Hypothalamus (tissue), 51 donors: Measurements from ENCODE around the gene NPC2.

ENCODE experiments used
- DNase-seq, 51 donors: peaks; one replicate each; lab custom pipeline; 2025; lab: John Stamatoyannopoulos, UW

NPC2 gene

DNA sequence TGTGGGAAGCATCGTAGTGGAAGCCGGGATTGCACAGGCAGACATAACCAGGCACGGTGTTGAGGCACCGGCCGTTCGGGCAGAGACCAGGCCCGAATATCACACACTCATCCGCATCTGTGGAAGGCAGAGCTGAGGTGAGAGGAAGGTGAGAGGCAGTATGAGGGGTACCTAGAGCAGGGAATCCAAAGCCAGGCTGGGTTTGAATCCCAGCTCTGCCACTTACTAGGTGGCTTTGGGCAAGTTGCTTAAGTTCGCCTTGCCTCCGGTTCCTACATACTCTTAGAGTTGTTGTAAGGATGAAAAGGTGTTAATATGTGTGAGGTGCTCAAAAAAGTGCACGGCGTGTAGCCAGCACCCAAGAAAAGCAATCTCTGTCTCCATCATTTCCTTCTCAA is 10.8 kb upstream of the NPC2 start:
- no peak for DNase-seq

DNA sequence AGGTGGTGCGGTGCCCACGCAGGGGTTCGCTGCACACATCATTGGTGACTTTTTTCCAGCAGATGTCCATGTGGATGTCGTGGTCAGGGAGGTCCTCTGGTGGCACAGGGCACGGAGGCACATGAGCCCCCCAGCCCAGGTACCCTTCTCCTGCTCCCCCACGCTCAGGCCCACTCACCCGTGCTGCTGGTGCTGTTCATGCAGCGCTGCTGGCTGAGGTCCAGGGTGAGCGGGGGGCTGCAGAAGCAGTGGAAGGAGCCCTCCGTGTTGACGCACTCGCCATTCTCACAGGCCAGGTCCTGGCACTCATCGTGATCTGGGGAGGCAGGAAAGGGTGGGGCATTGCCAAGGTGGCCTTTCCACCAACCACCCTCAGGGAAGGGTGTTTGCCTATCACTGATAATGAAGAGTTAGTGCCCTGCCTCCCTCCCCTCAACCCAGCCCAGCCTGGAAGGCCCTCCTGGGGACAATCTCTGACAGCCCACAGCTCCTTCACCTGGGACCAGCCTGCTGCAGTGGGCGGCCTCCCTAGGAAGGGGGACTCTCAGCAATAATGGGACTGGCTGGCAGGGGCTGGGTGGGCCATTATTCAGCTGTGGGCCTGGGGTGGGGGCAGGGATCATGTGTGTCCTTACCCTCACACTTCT is 10.3 kb upstream of the NPC2 start:
- DNase-seq = no peak

DNA sequence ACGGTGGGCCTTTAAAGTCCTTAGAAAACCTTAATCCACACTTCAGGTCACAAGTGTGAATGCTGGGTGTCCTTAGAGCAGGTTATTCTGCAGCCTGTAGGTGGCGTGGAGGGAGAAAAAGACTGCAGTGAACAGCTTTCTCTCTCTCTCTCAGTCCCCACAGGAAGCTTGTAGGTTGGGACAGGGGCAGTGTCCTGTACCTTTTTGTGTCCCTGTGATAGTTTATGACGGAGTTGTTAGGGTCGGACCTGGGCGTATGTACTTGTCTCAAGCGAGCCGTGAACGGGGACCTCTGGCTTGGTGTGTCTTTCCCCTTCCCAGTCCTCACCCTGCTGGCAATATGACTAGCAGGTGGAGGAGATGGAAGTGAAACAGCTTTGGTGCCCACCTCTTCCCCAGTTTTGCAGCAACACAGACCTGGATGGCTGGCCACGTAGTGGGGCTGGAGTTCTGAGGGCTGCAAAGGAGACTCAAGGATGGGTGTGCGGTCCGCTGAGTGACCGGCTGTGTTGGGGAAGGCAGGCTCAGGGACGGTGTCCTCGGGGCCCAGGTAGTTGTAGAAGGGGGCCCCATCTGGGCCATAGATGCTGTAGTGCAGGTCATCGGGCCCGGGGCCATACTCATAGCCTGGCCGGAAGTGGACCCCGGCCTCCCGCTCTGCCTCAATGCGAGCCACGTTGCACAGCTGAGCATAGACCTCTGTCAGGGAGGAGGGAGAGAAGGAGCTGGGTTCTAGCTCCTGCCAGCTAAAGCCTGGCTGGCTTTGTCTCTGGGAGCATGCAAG is 9.3 kb upstream of the NPC2 start:
- peak in 2 of 51 donors; percentile 6 to 22 for DNase-seq

DNA sequence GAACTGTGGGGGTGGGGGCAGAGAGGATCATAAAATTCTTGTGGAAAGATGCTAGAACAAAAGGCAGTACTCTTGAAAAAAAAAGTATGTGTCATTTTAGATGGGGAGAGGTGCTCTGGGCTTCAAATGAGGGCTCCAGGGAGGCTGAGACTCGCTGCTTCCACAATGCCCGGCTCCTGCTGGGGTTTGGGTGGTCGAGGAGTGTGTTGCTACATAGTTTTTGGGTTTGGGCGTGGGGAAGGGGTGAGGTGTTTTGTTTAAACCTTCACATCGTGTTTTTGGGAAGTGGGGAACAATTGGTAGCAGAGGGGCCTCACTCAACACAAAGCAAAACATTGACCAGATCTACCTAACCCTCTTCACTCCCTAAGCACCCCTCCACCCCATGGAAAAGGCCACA is 8.6 kb upstream of the NPC2 start:
- no peak for DNase-seq

DNA sequence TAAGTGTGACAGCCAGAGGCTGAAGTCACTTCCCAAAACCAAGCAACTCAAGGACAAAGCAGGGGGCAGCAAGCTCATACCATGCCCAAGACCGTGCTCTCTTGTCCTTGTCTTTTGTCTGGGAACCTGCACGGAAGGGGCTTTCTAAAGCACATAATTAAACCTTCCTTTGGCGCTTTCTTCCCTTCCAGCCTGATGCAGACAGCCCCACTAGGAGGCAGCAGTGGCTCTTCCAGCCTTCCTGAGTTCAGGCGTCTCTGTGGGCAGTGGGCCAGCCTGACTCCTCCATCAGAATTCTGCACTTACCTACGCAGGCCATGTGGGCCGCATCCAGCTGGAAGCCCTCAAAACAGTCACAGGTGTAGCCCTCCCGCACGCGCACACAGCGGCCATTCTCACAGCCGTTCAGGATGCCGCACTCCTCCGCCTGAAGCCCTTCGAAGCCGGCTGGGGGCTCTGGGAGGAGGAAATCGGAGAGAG is 8.1 kb upstream of the NPC2 start:
- DNase-seq = peak in 34 of 51 donors; percentile 8 to 70 (median 42)

DNA sequence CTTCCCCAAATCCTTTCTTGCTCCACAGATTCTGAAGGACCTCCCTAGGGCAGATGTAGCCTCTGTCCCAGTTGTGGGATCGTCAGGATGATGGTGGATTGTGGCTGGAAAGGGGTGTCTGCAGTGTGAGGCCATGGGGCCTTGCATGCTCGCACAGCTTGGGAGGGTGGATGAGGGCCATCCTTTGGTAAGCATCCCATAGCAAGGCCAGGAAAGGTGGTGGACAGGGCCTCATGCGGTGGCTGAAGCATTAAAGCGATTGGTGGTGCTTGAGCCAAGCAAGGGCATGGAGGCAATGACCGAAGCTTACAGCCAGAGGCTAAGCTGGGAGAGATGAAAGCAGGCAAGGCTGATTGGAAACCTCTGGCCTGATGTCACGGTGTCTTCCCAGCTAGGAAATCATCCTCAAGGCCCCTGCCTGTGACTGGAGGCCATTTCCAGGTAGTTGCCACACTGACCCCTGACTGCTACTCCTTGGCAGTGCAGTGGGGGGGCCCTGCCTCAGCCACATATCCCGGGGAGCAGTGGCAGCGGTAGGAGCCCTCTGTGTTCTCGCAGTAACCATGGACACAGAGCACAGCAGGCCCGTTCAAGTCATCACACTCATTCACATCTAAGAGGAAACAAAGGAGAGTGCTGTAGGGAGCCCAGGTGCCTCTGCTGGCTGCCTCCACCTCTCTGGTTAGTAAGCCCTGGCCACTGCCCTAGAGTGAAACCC is 7.5 kb upstream of the NPC2 start:
- no peak for DNase-seq

DNA sequence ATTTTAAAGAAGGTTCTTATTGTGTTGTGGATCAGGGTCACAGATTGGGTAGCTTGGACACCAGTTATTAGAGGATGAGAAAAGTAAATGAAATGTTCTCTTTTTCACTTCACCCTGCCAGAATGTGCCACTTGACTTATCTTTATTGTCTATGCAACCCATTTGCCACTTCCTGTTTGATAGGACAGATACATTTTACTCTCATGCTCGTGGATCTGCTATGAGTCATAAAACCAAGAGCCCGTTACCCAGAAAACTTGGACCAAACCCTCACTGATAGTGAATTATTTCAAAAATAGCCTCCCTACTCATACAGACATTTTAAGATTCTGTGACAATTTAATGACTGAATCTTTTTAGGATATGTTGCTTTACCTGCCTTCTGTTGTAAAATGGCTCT is 2.3 kb upstream of the NPC2 start:
- DNase-seq = no peak

DNA sequence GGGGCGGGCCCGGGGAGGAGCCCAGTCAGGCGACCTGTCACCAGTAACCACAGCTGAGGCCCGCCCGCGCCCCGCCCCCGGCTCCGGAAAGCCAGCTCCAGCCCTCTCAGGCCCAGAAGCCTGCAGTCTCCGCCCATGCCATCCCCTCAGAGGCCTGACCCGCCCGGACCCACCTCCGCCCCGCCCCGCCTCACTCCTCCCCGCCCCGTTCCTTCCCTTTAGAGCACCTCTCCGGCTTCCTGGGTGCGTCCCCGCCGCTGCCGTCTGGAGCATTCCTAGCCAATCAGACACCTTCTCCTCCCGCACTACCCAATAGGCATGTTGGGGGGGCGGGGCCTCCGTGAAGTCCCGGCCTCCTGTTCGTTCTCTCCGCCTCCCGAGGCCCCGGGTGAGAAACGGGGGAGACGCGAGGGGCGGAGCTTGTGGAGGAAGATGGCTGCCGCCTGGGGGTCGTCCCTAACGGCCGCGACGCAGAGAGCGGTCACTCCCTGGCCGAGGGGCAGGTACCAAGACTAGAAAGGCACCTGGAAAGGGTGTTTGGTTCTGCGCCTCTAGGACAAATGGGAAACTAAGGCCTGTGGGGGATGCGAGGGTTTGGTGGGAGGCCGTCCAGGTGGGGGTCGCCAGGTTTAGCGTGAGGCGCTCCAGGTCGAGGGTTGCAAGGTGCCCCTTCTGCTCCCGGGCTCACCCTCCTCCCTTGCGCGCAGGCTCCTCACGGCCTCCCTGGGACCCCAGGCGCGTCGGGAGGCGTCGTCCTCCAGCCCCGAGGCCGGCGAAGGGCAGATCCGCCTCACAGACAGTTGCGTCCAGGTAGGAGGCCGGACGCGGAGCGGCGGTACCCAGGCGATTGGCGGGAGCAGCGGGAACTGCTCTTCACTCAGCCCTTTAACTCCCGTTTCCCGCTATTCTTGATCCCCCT is 497 bp upstream of the NPC2 start, which contains the start of gene ISCA2:
ISCA2 (plus strand) TSS at position 423 of the 919 bp plus-strand sequence; CDS start at position 433, 10 bp downstream.
- DNase-seq = peak; percentile 79 to 100 (median 99)

DNA sequence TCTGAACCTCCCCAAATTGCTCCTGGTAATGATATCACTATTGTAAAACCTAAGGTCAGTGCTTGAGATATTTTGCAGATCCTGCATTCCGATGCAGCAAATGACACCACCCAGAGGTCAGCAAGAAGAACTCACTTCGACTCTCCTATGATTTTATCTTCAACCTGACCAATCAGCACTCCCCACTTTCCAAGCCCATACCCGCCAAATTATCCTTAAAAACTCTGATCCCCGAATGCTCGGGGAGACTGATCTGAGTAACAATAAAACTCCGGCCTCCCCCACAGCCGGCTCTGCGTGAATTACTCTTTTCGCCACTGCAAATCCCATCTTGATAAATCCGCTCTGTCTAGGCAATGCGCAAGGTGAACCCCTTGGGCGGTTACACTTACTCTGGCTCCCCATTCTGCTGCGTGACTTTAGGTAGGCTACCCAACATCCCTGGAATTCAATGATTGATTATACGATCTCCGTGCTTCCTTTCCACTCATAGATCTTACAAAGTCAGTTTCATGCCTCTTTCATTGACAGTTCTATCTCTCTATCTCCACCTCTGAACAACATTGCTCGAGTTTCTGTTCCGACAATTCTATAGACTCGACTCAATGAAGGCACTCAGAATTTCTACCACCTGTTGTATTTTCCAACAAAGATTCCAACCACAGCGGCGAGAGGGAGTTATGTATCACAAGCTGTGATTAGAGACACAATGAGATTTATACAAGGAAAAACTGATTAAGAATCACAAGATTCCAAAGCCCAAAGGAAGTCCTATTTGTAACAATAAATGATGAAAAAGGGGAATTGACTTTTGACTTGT is 939 bp downstream of the NPC2 start:
- DNase-seq = peak in 3 of 51 donors; percentile 9 to 55 (median 35)

DNA sequence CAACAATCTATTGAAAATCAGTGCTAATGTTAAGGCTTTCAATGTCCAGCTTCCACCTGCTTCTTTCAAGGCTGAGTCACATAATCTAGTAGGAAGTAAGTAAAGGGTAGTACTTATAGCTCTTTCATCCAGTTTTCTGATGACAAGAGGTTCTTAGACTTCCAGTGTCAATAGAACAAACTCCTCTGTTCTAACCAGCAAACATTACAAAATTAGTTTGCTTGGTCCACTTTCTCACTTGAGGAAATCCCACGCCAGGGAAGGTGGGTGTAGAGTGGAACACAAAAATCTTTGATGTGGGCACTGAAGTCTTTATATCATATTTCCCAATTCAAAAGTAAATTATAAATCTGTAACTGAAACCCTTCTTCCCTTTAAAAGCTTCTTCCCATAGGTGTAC is 2.6 kb downstream of the NPC2 start:
- no peak for DNase-seq

DNA sequence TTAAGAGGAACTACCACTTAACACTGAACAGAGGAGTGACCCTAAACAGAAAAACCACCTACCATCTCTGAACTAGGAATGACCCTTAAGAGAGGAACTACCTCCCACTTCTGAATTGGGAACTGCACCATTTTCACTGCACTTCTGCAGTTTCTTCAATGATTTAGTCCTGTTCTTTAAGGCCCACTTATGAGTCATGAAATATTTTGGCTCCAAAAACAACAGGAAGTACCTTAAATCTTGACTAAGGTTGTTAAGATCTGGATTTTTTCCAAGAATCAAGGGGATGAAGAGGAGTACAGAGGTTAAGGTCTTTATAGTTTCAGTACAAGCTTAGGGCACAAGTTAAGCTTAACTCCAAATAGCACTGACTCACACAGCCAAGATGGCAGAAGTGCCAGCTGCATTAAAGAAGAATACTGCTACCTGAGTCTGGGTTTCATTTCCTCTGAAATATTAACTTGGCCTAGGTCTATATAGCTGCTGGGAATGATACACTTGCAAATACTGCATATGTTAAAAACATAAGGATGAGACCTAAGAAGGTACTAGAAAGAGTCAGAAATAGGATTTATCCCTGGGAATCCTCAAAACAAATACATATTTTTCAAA is 4.2 kb downstream of the NPC2 start:
- DNase-seq = no peak

DNA sequence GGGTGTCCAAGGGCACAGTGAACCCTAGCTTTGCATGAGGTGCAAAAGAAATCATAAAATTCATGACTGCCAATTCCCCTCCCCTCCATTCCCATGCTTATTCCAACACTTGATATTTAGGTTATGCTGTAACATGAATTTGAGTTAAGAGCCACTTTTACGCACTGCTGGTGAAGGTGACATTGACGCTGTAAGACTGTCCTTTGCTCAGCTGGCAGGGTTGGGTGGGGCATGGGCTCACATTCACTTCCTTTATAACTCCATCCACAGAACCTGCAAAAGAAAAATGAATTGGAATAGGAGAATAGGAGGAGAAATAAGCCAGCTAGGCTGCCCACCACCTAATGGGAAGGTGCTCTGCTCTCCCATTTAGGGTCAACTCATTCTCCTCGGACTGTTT is 6.9 kb downstream of the NPC2 start:
- no peak for DNase-seq

DNA sequence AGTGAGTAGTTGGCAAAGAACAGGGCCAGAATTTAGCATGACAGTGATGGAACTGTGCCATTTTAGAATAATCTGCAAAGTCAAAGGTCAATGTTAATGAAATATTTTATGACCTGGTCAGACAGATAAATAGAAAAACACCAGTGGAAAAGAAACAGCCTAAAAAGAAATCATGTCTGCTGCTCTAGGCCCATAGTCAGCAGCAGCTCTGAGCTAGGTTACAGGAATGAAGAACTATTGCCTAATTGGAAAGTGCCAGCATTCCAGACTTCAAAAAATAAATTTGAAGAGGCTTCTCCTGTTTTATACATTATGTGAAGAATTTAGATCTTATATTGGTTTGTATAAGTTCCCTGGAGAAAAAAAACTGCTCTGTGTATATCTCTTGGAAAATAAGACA is 9.8 kb downstream of the NPC2 start:
- DNase-seq = no peak

DNA sequence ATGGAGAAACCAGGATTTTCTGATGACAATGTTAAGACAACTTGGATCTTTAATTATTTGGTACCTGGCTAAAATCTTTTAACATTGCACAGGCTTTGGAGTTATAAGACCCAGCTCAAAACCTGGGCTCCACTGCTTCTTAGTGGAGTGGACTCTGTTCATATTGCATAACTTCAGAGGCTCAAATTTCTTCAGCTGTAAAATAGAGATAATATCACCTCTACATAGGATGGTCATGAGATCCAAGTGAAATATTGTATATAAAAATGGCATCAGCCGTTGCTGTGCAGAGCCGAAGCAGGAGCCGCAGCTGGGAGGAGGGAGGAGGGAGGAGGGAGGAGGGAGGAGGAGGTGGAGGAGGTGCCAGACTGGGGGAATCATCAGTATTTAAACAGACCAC is 10.5 kb downstream of the NPC2 start:
- no peak for DNase-seq

DNA sequence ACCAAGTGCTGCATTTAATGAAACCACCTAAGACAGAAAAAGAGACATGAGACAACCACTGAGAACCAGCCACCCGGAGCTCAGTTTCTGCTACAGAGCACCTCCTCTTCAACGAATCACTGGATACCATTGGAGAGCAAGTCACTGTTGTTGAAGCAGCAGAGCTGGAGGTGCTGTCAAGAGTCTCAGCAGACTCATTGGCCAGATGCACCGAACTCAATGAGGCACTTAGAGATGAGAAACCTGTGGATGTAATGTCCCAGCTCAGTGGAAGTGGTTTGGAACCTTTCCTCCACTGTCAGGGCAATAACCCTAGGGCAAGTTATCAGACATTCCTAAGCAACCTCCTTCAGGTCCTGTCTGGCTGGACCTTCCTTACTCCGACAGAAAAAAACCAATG is 13.1 kb downstream of the NPC2 start:
- no peak for DNase-seq

DNA sequence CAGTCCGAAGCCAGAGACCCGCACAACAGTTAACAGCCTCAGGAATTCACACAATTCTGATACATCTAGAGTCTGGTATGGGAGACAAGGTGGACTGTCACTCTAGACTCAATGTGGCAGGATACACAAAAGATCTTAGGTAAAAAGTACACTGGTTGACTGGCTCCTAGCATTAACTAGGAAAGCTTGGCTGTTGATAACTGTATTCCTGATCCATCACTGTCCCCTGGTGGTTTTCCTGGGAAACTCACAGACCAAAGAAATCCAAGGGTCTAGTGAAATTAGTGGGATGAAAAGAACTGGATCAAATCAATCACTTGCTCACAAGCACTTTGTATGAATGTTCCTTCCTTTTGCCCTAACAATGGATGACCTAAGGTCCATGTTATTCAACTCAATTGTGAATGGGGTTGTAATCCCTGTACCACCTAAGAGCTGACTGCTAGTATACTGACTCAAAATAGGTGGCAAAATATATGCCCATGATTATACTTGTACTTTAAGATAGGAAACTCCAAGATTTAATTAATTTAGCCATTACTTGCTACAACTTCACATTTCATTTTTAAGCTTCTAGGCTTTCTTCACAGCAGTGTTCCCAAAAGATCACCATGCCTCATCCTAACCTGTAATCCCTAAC is 14.0 kb downstream of the NPC2 start:
- peak in 5 of 51 donors; percentile 2 to 57 (median 26) for DNase-seq

DNA sequence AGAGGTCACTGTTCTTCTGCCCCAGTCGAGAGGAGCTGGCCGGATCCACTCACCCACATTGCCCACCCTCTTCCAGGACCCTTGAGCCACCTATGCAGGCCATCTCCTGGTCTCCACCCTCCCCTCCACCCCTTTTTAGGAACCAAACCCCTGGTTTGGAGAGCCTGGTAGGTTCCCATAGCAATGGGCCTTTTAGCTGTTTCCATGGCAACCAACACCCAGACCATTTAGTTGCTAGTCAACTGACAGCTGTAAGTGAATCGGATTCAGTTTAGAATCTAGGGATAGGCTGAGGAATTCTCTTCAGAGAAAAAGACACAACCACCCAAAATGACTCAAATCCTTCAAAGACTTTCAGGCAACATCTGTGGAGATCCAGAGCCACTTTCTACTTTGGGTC is 16.5 kb downstream of the NPC2 start:
- peak in 3 of 51 donors; percentile 6 to 15 (median 13) for DNase-seq

DNA sequence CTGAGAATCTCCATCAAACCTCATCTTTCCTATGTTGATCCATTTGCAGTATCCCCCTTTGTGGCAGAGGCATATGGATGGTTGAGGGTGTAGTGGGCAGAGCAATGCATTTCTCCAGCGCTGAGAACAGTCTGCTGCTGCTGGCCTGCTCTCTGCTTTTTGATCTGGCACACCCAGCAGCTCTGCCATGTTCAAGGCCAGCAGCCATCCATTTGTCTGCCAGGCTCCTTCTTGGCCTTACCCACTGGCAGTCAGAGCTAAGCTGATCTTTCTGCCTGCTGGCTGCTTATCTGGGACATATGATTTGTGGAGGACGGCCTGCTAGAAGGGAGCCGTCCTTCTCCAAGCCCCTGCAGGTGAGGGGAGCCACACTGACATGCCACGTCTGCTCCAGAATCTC is 17.0 kb downstream of the NPC2 start:
- DNase-seq = no peak

DNA sequence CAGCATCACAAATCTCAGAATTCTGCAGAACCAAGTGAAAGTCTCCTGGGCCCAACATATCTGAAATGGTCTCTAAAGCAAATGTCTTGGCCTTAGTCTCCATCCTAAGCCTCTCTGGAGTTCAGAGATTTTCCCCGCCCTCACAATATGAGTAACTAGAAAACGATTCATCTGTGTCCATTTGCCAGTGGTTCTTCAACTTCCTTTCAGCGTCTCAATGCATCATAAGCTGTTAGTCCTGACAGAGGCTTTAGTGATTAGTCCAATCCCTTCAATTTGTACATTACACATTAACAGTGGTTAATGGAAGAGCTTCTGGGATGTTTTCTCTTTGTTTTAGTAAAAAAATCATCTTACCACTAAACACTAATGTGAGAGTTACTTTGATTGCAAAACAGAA is 17.4 kb downstream of the NPC2 start:
- no peak for DNase-seq
